H1 (cell line): ENCODE measurements around the gene FOXL3. TPM values are rescaled to one million over a fixed set of nuclear protein-coding genes. Genes with fewer than 3 reads are reported as not detected.

Source experiments
- ATF2 ChIP-seq: IDR thresholded peaks from 2 replicates; pipeline ENCODE4 v1.6.1; 2012; ENCODE audit warnings: low read length, inconsistent platforms
- USF2 ChIP-seq: IDR thresholded peaks from 2 replicates; pipeline ENCODE4 v1.6.1; 2011; ENCODE audit warnings: low read length, improper control_type of control experiment
- polyA plus RNA-seq, 7 experiments: library from polyadenylated mRNA; depleted of rRNA in 3 of 7; stranded (reverse) in 5 of 7; unstranded in 2 of 7; fragments of >200 nt in 5 of 7; fragments of 200-250 nt in 2 of 7; gene quantifications; 1 replicate in 5 of 7; 2 replicates in 1 of 7; 4 replicates in 1 of 7; pipeline versions ENCODE4 v1.2.1 to v1.2.3, GENCODE V29; 2011 to 2013; ENCODE audit warnings: missing spikeins in 2 of 7, mixed read lengths in 2 of 7
- total RNA-seq: library from RNA; stranded (reverse); fragmentation: NEBNext Ultra II Directional; extraction: Animal tissue kit (Norgen Biotek cat#: 25700); gene quantifications from 2 replicates; pipeline ENCODE4 v1.2.1, GENCODE V29; 2021

FOXL3 gene
- total and polyA plus RNA-seq, 2 of the 8 experiments (the other 6 are each of a cell fraction or from before 2014, with no cell fraction given) = not detected

- TF ChIP-seq ATF2 (no peak), USF2 (no peak)
Measured at GRCh38 chr7:299628-300027, 9.7 kb downstream of the FOXL3 start (continued).
